HG03025 (cell line): Measurements from ENCODE around the gene CSNK2B.

Experiments used
- ATAC-seq: cut with Tn5 transposase; IDR thresholded peaks from one replicate; pipeline ENCODE4 v1.9.1; 2021; ENCODE audit warnings: mild to moderate bottlenecking, moderate library complexity; ENCODE audit not compliant: unreplicated experiment, low FRiP score

The CSNK2B gene

DNA sequence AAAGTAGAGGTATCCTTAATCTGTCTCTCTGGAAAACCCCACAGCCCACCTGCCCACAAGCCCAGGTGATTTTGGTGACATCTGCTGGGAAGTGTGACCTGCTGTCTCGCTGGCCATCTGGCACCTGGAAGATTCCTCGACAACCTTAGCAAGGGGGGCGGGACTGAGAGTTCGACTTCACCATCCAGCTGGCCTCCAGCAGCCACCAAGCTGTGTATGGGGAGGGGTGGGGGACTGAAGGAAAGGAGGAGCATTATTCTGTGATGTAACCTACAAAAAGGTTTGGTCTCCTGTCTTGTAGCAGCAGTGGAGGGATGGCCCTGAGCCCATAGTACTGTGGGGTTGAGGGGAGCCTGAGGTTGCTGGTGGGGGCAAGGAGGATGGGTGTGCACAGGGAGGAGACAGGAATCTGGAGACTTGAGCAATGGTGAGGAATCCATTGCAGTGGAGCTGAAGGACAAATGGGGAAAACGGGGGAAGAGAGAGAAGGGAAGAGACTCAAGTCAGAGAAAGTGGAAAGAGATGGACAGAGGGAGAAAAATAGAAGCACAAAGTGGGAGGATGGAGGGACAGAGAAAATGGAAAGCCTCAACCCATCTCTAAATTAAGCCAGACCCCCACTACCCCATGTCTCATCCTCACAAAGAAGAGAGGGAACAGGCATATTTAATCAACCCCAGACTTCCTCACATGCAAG is 44.8 kb downstream of the CSNK2B start:
- ATAC-seq, result no peak

GRCh38 chr6:31711233-31711632 is 45.4 kb downstream of the CSNK2B start:
- no peak for ATAC-seq

- no peak for ATAC-seq
Measured at GRCh38 chr6:31712296-31712695, 46.4 kb downstream of the CSNK2B start.

- ATAC-seq, result no peak
Measured at GRCh38 chr6:31713465-31713864, 47.6 kb downstream of the CSNK2B start.

DNA sequence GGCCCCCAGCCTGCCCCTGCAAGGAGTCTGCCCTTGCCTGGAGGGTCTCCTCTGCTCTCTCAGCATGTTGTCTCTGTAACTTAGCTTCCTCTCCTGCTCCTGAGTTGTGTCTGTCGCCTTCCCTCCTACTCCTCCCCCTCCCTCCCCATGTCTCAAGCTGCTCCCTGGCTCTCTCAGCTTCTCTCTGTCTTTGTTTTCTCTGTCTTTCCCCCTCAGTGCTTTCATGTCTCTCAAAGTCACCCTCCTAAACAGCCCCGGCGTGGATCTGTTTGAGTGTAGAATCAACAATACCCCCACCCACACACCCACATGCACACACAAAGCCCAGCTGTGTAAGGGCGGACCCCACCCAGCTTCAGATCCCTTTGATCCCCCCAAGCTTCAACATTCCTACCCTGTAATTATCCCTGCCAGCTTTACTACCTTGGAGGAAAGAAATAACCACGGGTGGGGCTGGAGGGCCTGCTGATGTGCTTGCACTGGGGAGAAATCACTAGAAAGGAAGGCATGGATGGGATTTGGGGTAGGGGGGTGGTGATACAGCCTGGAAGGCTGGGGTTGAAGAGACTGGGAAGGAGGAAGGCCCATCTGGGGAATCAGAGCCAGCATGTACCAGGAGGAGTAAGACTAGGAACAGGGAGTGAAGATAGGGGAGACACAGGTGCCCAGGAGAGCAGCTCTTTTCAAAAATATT is 48.3 kb downstream of the CSNK2B start:
- no peak for ATAC-seq

GRCh38 chr6:31715022-31715958 is 49.4 kb downstream of the CSNK2B start, which contains the start of gene LY6G6D:
LY6G6D (plus strand) TSS chr6:31715348; CDS start chr6:31715356, 8 bp downstream.
- ATAC-seq, result no peak

DNA sequence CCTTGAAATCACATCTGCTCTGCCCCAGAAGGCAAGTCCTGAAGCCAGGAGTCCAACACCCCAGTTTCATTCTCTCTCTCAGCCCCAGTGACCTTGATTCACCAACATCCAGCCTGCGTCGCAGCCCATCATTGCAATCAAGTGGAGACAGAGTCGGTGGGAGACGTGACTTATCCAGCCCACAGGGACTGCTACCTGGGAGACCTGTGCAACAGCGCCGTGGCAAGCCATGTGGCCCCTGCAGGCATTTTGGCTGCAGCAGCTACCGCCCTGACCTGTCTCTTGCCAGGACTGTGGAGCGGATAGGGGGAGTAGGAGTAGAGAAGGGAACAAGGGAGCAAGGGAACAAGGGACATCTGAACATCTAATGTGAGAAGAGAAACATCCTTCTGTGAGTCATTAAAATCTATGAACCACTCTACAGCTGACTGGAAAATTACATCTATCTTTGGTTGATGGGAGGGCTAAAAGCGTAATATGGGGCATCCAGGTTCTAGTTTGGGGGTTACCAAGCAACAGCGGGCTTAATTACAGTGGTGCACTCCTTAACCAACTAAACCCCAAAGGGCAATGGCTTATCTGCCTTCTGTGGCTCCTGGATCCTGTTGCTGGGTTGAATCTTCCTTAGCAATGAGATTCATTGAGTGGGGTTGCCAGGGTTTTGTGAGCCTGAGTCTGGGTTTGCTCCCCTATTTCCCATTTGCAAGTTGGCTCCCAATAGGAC is 51.8 kb downstream of the CSNK2B start:
- ATAC-seq, result no peak

DNA sequence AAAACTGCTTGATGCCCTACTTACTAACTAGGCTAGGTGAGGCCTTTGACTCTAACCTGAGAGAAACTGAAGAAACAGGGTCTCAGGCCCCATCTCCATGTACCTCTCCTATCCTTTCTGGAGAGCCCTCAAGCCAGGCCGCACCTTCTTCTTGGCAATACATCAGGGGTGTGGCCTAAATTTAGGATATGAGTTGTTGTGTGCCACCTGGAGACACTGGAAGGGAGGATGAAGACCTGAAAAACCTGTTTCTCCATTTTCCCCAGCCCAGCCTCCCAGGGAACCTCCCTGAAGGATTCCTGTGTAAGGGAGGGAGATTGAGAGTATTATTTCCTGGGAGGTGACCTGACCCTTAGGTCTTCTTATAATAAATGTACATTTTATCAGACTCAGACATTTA is 52.4 kb downstream of the CSNK2B start:
- ATAC-seq, result no peak

- no peak for ATAC-seq
Measured at GRCh38 chr6:31719001-31719400, 53.1 kb downstream of the CSNK2B start.
